H1 (cell line): ENCODE results near the gene DAPK1. TPM values are rescaled to one million over a fixed set of nuclear protein-coding genes. Genes with fewer than 3 reads are reported as not detected.

Experiments used
- CTCF ChIA-PET: fragments of 300-600 bp; sonication (Branson Sonifier 250); formaldehyde crosslinking; loops from one replicate; lab custom pipeline; 2021; ENCODE audit not compliant: partially characterized antibody; lab: Charles Lee
- POLR2A ChIA-PET: fragments of 300-600 bp; sonication (Branson Sonifier 250); formaldehyde crosslinking; loops from one replicate; lab custom pipeline; 2021; ENCODE audit warnings: inconsistent platforms; ENCODE audit not compliant: partially characterized antibody; lab: Charles Lee
- DNase-seq, 2 experiments: peaks; one replicate each; pipeline versions ENCODE4 v3.0.0 to v3.0.0-alpha.2; 2010 to 2022; ENCODE audit warnings: low spot score in 2 of 2, low read depth in 1 of 2, mixed read lengths in 1 of 2
- FAIRE-seq: peaks from 2 replicates; lab custom pipeline; 2011; peaks lifted over from hg19 to GRCh38; lab: Jason Lieb, UNC
- H2AFZ ChIP-seq: 2 replicates; pipeline ENCODE4 v1.8.1; 2012; ENCODE audit warnings: low read length, inconsistent platforms
- H2AK5ac ChIP-seq: 2 replicates; pipeline ENCODE4 v1.6.1; 2013; ENCODE audit warnings: low read depth, low read length
- H2BK120ac ChIP-seq: replicated peaks from 2 replicates; pipeline ENCODE3; 2013; ENCODE audit warnings: low read depth, low read length, inconsistent platforms
- H2BK12ac ChIP-seq: 2 replicates; pipeline ENCODE4 v1.6.1; 2013; ENCODE audit warnings: low read depth, low read length
- H2BK15ac ChIP-seq: 2 replicates; pipeline ENCODE4 v1.6.1; 2013; ENCODE audit warnings: low read length
- H2BK20ac ChIP-seq: 2 replicates; pipeline ENCODE4 v1.6.1; 2013; ENCODE audit warnings: low read length
- H2BK5ac ChIP-seq: 2 replicates; pipeline ENCODE4 v1.6.1; 2013; ENCODE audit warnings: low read depth, low read length
- H3K14ac ChIP-seq: 2 replicates; pipeline ENCODE4 v1.6.1; 2013; ENCODE audit warnings: inconsistent platforms; ENCODE audit not compliant: insufficient read length
- H3K18ac ChIP-seq: 2 replicates; pipeline ENCODE4 v1.6.1; 2013; ENCODE audit warnings: low read length; ENCODE audit errors: extremely low read depth
- H3K23ac ChIP-seq: 2 replicates; pipeline ENCODE4 v1.6.1; 2013; ENCODE audit warnings: inconsistent platforms; ENCODE audit not compliant: insufficient read length
- H3K23me2 ChIP-seq: 2 replicates; pipeline ENCODE4 v1.6.1; 2013; ENCODE audit warnings: low read depth, low read length
- H3K27ac ChIP-seq: 2 replicates; pipeline ENCODE4 v1.6.1; 2011; ENCODE audit warnings: low read depth, low read length, inconsistent platforms
- H3K27me3 ChIP-seq, 4 experiments: replicated peaks in 1 of 4; 1 replicate in 1 of 4; 2 replicates in 3 of 4; pipeline versions ENCODE4 v1.6.1 to v1.8.1; 2011 to 2013; ENCODE audit warnings: low read length in 3 of 4, mild to moderate bottlenecking in 3 of 4, inconsistent platforms in 2 of 4, mixed read lengths in 2 of 4, moderate library complexity in 1 of 4; ENCODE audit not compliant: control insufficient read depth in 3 of 4, insufficient read depth in 3 of 4; ENCODE audit errors: extremely low read depth in 1 of 4
- H3K36me3 ChIP-seq, 4 experiments: 2 replicates each; pipeline versions ENCODE4 v1.6.1 to v1.8.1; 2011 to 2013; ENCODE audit warnings: mild to moderate bottlenecking in 4 of 4, low read length in 3 of 4, moderate library complexity in 2 of 4, control low read depth in 1 of 4, inconsistent platforms in 1 of 4; ENCODE audit not compliant: insufficient read depth in 4 of 4, control insufficient read depth in 2 of 4
- H3K4ac ChIP-seq: replicated peaks from 2 replicates; pipeline ENCODE3; 2013; ENCODE audit warnings: low read length, low read depth, mixed read lengths, inconsistent platforms; ENCODE audit not compliant: insufficient read length
- H3K4me1 ChIP-seq, 4 experiments: replicated peaks in 1 of 4; 1 replicate in 1 of 4; 2 replicates in 3 of 4; pipeline versions ENCODE4 v1.6.1 to v1.8.1; 2011 to 2013; ENCODE audit warnings: low read length in 3 of 4, inconsistent platforms in 2 of 4, mixed read lengths in 1 of 4; ENCODE audit not compliant: insufficient read depth in 4 of 4, control insufficient read depth in 3 of 4
- H3K4me2 ChIP-seq, 2 experiments: 2 replicates each; pipeline versions ENCODE4 v1.6.1 to v1.8.1; 2011 to 2013; ENCODE audit warnings: low read depth in 2 of 2, low read length in 2 of 2, control low read depth in 1 of 2, inconsistent platforms in 1 of 2, mild to moderate bottlenecking in 1 of 2; ENCODE audit not compliant: insufficient read depth in 1 of 2
- H3K4me3 ChIP-seq, 4 experiments: fragments of 200-600, 300-600 bp in 1 of 4; sonication (generic), shearing (Covaris generic), sonication (Bioruptor Twin) in 1 of 4; 2 replicates each; pipeline versions ENCODE4 v1.5.1 to v1.8.1; 2011 to 2016; ENCODE audit warnings: low read length in 4 of 4, low read depth in 3 of 4, control low read depth in 2 of 4, inconsistent platforms in 2 of 4, mild to moderate bottlenecking in 2 of 4, mixed read lengths in 1 of 4, moderate library complexity in 1 of 4; ENCODE audit not compliant: insufficient read depth in 2 of 4; ENCODE audit errors: extremely low read depth in 1 of 4
- H3K56ac ChIP-seq: replicated peaks from 2 replicates; pipeline ENCODE3; 2013; ENCODE audit warnings: low read depth, mild to moderate bottlenecking, mixed read lengths, low read length, inconsistent platforms; ENCODE audit not compliant: insufficient read length
- H3K79me1 ChIP-seq: 2 replicates; pipeline ENCODE4 v1.6.1; 2013; ENCODE audit warnings: low read depth, low read length, control low read depth
- H3K79me2 ChIP-seq, 2 experiments: 2 replicates each; pipeline versions ENCODE4 v1.6.1 to v1.8.1; 2012 to 2013; ENCODE audit warnings: low read length in 2 of 2, mild to moderate bottlenecking in 2 of 2, inconsistent platforms in 1 of 2; ENCODE audit not compliant: insufficient read depth in 2 of 2, control insufficient read depth in 1 of 2
- H3K9ac ChIP-seq, 4 experiments: replicated peaks in 1 of 4; 1 replicate in 1 of 4; 2 replicates in 3 of 4; pipeline versions ENCODE4 v1.6.1 to v1.8.1; 2011 to 2013; ENCODE audit warnings: low read depth in 3 of 4, low read length in 3 of 4, control low read depth in 2 of 4, mild to moderate bottlenecking in 2 of 4, moderate library complexity in 2 of 4, inconsistent platforms in 1 of 4; ENCODE audit errors: extremely low read depth in 1 of 4
- H3K9me3 ChIP-seq, 2 experiments: 2 replicates each; pipeline versions ENCODE4 v1.6.1 to v1.8.1; 2012 to 2013; ENCODE audit warnings: mild to moderate bottlenecking in 2 of 2, moderate library complexity in 2 of 2, control low read depth in 1 of 2, inconsistent platforms in 1 of 2, low read depth in 1 of 2, low read length in 1 of 2, mixed read lengths in 1 of 2; ENCODE audit not compliant: insufficient read depth in 2 of 2
- H4K20me1 ChIP-seq, 2 experiments: replicated peaks in 1 of 2; 2 replicates each; pipeline versions ENCODE3 to v1.8.1; 2011 to 2013; ENCODE audit warnings: inconsistent platforms in 2 of 2, low read length in 2 of 2, mild to moderate bottlenecking in 1 of 2; ENCODE audit not compliant: insufficient read depth in 2 of 2, control insufficient read depth in 1 of 2
- H4K5ac ChIP-seq: 2 replicates; pipeline ENCODE4 v1.6.1; 2013; ENCODE audit warnings: low read length, low read depth, mixed read lengths, inconsistent platforms; ENCODE audit not compliant: insufficient read length
- H4K8ac ChIP-seq: 2 replicates; pipeline ENCODE4 v1.8.0; 2013; ENCODE audit warnings: mild to moderate bottlenecking, moderate library complexity, low read length, inconsistent platforms; ENCODE audit not compliant: insufficient read depth; ENCODE audit errors: extremely low read depth
- H4K91ac ChIP-seq: replicated peaks from 2 replicates; pipeline ENCODE3; 2013; ENCODE audit warnings: low read length, mixed read lengths, inconsistent platforms; ENCODE audit not compliant: insufficient read length
- CREB1 ChIP-seq: IDR thresholded peaks from 2 replicates; pipeline ENCODE4 v1.6.1; 2012; ENCODE audit warnings: inconsistent platforms
- EZH2 ChIP-seq: fragments of 200-600 bp; sonication (generic); IDR thresholded peaks from 2 replicates; pipeline ENCODE4 v1.7.1; 2012; ENCODE audit warnings: low read depth, mild to moderate bottlenecking, moderate library complexity, low read length, inconsistent platforms; ENCODE audit not compliant: severe bottlenecking
- JUN ChIP-seq: IDR thresholded peaks from 2 replicates; pipeline ENCODE4 v1.6.1; 2011; ENCODE audit warnings: low read depth, mild to moderate bottlenecking, improper control_type of control experiment, low read length
- RBBP5 ChIP-seq: IDR thresholded peaks from 2 replicates; pipeline ENCODE4 v1.7.1; 2012; ENCODE audit warnings: low read depth, mild to moderate bottlenecking, inconsistent platforms, low read length, moderate library complexity, borderline replicate concordance
- SIN3A ChIP-seq, 2 experiments: IDR thresholded peaks in 1 of 2; conservative IDR thresholded peaks in 1 of 2; 2 replicates each; pipeline ENCODE4 v1.6.1; 2011 to 2012; ENCODE audit warnings: low read length in 2 of 2, improper control_type of control experiment in 1 of 2, low read depth in 1 of 2, mild to moderate bottlenecking in 1 of 2
- TBP ChIP-seq: IDR thresholded peaks from 2 replicates; pipeline ENCODE4 v1.6.1; 2011; ENCODE audit warnings: low read depth, low read length, improper control_type of control experiment
- ZNF274 ChIP-seq: IDR thresholded peaks from 2 replicates; pipeline ENCODE4 v1.7.0; 2012; ENCODE audit warnings: low read length, borderline replicate concordance; ENCODE audit errors: extremely low read depth
- WGBS, 2 experiments: shearing (Covaris generic) in 1 of 2; methylation state at CpG; one replicate each; pipeline versions ENCODE4 v1.1.6 to v1.1.7; 2013 to 2015; ENCODE audit warnings: low lambda C conversion rate in 2 of 2, mixed read lengths in 2 of 2, inconsistent platforms in 1 of 2, low coverage in 1 of 2, missing lambda C conversion rate in 1 of 2; ENCODE audit not compliant: insufficient replicate concordance in 2 of 2, insufficient coverage in 1 of 2, insufficient read length in 1 of 2; ENCODE audit errors: extremely low coverage in 1 of 2, missing lambda C conversion rate in 1 of 2; 5-methylcytosine and 5-hydroxymethylcytosine counted together
- polyA plus RNA-seq, 7 experiments: library from polyadenylated mRNA; depleted of rRNA in 3 of 7; stranded (reverse) in 5 of 7; unstranded in 2 of 7; fragments of >200 nt in 5 of 7; fragments of 200-250 nt in 2 of 7; gene quantifications; 1 replicate in 5 of 7; 2 replicates in 1 of 7; 4 replicates in 1 of 7; pipeline versions ENCODE4 v1.2.1 to v1.2.3, GENCODE V29; 2011 to 2013; ENCODE audit warnings: missing spikeins in 2 of 7, mixed read lengths in 2 of 7
- total RNA-seq: library from RNA; stranded (reverse); fragmentation: NEBNext Ultra II Directional; extraction: Animal tissue kit (Norgen Biotek cat#: 25700); gene quantifications from 2 replicates; pipeline ENCODE4 v1.2.1, GENCODE V29; 2021
- TF ChIP-seq, protein P1 (sequence below): IDR thresholded peaks from 2 replicates; pipeline ENCODE4 v1.6.1; 2012; ENCODE audit warnings: inconsistent platforms
- TF ChIP-seq, protein P2 (sequence below), 3 experiments: IDR thresholded peaks; 1 replicate in 2 of 3; 2 replicates in 1 of 3; pipeline versions ENCODE4 v1.5.1 to v1.6.1; 2011; ENCODE audit warnings: low read length in 3 of 3, mild to moderate bottlenecking in 3 of 3, inconsistent platforms in 2 of 3, low read depth in 1 of 3, moderate library complexity in 1 of 3; ENCODE audit not compliant: insufficient read depth in 1 of 3; ENCODE audit errors: control extremely low read depth in 1 of 3

Gene DAPK1
- total and polyA plus RNA-seq, 2 of the 8 experiments (the other 6 are each of a cell fraction or from before 2014, with no cell fraction given): 62.4 to 131 TPM

DNA sequence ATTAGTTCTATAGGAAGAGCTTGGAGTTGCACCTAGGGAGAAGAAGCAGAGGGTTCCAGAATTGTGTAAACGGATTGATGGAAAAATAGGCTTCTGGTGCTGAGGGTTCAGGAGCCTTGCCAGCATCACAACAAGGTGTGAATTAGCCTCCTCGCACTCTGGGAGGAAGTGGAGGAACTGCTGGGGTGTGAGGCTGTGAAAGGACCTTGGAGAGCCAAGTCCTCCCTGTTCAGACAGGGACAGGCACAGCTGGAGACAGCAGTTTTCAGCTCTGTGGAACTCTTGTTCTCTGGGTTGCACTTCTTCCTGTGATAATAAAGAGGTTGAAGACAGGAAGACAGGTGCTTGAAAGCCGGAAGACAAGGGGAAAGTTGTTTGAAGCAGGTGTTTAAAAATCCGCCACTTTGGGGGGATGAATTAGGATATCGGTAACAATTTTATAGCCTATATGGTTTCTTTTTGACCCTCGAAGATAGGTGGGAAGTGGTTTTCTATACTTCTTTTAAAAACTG lies 22.6 kb downstream of the DAPK1 start:
- H3K27ac ChIP-seq: no peak overlapping the region
- DNase-seq (peak in 1 of 2 experiments; percentile 41), FAIRE-seq (no peak)
- no peak overlapping the region for H3K4ac ChIP-seq
- ChIA-PET POLR2A (interaction anchor here (0.6 to 2.1 kb wide), 4 partner anchors 10 to 22 kb away, joined by 3 to 6 read pairs (median 4); partner anchors contain the start of gene DAPK1), CTCF (interaction anchor here (1.3 kb wide), 1 partner anchor 165 kb away, joined by 4 read pairs; no protein-coding TSS in a partner anchor)
- H3K9ac ChIP-seq: peak overlapping the region in 1 of 4 experiments; percentile 28; a peak in 1 of 7 replicates
- H3K79me1 ChIP-seq: peaks cover 32% of the 10 kb centered on the region
- H2AK5ac ChIP-seq: peak overlapping the region; percentile 97; the same call in 1 of the 2 replicates
- no peak overlapping the region for H2BK120ac ChIP-seq
- H4K5ac ChIP-seq: no peak overlapping the region
- 0 out of 2 replicates have a peak overlapping the region, but pooled peaks have one; percentile 8 for H2BK15ac ChIP-seq
- H3K4me2 ChIP-seq: no peak overlapping the region; a peak in 1 of 4 replicates
- H3K23ac ChIP-seq: no peak overlapping the region
- H4K8ac ChIP-seq: no peak overlapping the region
- no peak overlapping the region for H3K56ac ChIP-seq
- no peak overlapping the region for H4K91ac ChIP-seq
- no peak overlapping the region for H2AFZ ChIP-seq
- H2BK20ac ChIP-seq: no peak overlapping the region
- H3K36me3 ChIP-seq: peaks cover 0 to 6% (median 0%) of the 10 kb centered on the region in 4 experiments; a peak in 4 of 8 replicates
- no peak overlapping the region for H3K14ac ChIP-seq
- H3K4me1 ChIP-seq: peaks cover 16 to 39% (median 28%) of the 10 kb centered on the region in 4 experiments
- H2BK5ac ChIP-seq: no peak overlapping the region
- H3K23me2 ChIP-seq: no peaks in the 10 kb centered on the region; the same call in 1 of the 2 replicates
- peaks cover 4 to 94% of the 10 kb centered on the region in 2 experiments for H3K79me2 ChIP-seq
- no peak overlapping the region for H2BK12ac ChIP-seq
- H3K27me3 ChIP-seq: no peaks in the 10 kb centered on the region
- no peak for TF ChIP-seq EZH2
- TF ChIP-seq CREB1: no peak
- TF ChIP-seq SIN3A (conservative IDR thresholded peaks at IDR 0.05 in 1 of 2, IDR thresholded peaks at IDR 0.05 in 1 of 2; ENCODE audit: low read depth in 1 of 2, low read length in 2 of 2): no peak
- no peak for TF ChIP-seq JUN
- no peak for TF ChIP-seq TBP
- TF ChIP-seq, protein P1, sequence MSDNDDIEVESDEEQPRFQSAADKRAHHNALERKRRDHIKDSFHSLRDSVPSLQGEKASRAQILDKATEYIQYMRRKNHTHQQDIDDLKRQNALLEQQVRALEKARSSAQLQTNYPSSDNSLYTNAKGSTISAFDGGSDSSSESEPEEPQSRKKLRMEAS: no peak
- TF ChIP-seq, protein P2, sequence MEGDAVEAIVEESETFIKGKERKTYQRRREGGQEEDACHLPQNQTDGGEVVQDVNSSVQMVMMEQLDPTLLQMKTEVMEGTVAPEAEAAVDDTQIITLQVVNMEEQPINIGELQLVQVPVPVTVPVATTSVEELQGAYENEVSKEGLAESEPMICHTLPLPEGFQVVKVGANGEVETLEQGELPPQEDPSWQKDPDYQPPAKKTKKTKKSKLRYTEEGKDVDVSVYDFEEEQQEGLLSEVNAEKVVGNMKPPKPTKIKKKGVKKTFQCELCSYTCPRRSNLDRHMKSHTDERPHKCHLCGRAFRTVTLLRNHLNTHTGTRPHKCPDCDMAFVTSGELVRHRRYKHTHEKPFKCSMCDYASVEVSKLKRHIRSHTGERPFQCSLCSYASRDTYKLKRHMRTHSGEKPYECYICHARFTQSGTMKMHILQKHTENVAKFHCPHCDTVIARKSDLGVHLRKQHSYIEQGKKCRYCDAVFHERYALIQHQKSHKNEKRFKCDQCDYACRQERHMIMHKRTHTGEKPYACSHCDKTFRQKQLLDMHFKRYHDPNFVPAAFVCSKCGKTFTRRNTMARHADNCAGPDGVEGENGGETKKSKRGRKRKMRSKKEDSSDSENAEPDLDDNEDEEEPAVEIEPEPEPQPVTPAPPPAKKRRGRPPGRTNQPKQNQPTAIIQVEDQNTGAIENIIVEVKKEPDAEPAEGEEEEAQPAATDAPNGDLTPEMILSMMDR (IDR thresholded peaks at IDR 0.05; ENCODE audit: control extremely low read depth in 1 of 3, insufficient read depth in 1 of 3, low read depth in 1 of 3, low read length in 3 of 3): no peak
- TF ChIP-seq ZNF274: no peak
- no peak for TF ChIP-seq RBBP5
- 90% methylated on average over 6 of the region's 6 CpGs; no CpG with 5 or more reads in 1 of the 2 experiments for WGBS, 2 experiments
- no peak overlapping the region for H3K4me3 ChIP-seq
- no peaks in the 10 kb centered on the region for H3K9me3 ChIP-seq
- H4K20me1 ChIP-seq: peaks cover 11 to 20% of the 10 kb centered on the region in 2 experiments
- no peak overlapping the region for H3K18ac ChIP-seq
